HG03139 (cell line): ENCODE results near the gene SLC6A19.
"Not testable (repeated sequence)": the region's sequence is repeated elsewhere in the genome, so short reads cannot be mapped to it uniquely, and the experiment has no call there.

Experiments
- ATAC-seq: cut with Tn5 transposase; IDR thresholded peaks from one replicate; pipeline ENCODE4 v1.9.1; 2021; ENCODE audit not compliant: unreplicated experiment

The SLC6A19 gene

DNA sequence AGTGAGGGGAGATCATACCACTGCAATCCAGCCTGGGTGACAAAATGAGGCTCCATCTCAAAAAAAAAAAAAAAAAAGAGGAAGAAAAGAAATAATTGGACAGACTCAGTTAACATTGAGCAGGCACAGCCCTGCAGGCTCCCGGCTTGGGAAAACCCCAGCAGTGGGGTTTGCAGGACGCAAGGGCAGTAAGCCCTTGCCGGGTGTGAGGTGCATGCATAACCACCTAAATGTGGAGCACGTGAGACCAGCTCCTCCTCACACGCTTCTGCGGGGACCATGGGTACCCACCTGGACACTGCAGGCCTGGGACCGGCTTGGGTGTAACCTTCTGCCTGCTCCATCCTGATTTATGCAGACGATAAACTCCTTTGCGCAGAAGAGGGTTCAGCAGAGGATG lies 19.0 kb downstream of the SLC6A19 start:
- ATAC-seq = no peak

DNA sequence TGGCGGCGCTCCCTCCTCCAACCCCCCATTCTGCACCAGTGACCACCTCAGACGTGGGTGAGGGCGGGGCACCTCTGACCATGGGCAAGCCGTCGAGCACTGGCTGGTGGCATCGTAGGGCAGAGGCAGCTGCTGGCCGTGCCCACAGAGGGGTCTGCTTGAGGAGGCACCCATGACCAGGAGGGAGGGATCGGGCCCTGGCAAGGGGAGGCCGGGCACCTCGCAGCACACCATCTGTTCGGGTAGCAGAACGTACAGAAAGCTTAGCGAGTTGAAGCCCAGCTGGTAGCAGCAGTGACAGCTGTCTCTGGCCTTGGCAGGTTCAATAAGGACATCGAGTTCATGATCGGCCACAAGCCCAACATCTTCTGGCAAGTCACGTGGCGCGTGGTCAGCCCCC lies 19.4 kb downstream of the SLC6A19 start:
- no peak for ATAC-seq

DNA sequence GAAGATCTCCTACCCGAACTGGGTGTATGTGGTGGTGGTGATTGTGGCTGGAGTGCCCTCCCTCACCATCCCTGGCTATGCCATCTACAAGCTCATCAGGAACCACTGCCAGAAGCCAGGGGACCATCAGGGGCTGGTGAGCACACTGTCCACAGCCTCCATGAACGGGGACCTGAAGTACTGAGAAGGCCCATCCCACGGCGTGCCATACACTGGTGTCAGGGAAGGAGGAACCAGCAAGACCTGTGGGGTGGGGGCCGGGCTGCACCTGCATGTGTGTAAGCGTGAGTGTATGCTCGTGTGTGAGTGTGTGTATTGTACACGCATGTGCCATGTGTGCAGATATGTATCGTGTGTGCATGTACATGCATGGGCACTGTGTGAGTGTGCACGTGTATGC lies 20.3 kb downstream of the SLC6A19 start:
- ATAC-seq = no peak

DNA sequence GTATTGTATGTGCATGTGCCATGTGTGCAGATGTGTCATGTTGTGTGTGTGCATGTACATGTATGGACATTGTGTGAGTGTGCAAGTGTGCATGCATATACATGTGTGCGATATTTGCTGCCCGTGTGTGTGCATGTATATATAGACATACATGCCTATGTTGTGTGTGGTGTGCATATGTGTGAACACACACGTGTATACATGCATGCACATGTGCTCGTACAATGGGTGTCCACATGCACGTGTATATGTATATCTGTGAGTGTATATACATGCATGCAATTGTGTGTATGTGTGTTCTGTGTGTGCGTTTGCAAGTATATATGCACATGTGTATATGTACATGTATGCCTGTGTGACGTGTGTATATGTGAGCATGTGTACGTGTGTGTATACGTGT lies 20.8 kb downstream of the SLC6A19 start:
- ATAC-seq = no peak

DNA sequence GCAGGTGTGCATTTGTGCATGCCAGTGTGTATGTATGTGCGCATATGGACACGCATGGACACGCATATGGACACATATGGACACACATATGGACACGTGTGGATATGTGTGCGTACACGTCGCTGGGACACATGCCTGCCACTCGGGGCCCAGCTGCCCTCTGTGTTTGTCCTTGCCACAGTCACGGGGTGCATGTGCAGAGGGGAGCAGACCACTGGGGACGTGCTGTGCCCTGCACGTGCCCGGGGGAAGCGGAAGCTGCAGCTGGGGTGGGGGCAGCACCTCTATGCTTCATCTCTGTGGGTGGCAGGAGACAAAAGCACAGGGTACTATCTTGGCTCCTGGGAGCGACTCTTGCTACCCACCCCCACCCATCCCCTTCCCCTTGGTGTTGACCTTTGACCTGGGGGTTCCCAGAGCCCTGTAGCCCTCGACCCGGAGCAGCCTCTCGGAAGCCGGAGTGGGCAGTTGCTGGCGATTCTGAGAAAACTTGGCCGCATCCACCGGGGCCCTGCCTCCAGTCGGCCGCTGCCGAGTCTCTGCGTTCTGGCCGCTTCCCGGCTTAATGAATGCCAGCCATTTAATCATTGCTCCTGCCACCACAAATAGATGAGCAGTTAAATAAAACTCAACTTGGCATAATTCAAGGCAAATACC lies 21.4 kb downstream of the SLC6A19 start:
- ATAC-seq = no peak

DNA sequence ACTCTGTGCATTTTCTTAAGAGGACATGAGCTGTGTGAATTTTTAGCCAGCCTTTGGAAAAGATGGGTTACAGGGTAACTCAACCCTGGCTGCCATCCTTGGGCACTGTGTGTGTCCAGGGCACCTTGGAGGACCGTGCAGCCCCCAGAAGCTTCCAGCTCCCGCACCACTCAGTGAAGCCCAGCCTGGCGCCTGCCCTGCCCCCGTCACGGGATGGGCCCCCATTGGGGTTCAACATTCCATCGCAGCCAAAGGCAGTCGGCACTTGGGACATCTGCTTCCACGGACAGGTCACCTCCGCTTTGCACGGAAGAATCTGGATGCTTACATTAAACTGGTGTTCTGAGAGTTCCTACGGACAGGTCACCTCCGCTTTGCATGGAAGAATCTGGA lies 21.9 kb downstream of the SLC6A19 start:
- no peak for ATAC-seq

DNA sequence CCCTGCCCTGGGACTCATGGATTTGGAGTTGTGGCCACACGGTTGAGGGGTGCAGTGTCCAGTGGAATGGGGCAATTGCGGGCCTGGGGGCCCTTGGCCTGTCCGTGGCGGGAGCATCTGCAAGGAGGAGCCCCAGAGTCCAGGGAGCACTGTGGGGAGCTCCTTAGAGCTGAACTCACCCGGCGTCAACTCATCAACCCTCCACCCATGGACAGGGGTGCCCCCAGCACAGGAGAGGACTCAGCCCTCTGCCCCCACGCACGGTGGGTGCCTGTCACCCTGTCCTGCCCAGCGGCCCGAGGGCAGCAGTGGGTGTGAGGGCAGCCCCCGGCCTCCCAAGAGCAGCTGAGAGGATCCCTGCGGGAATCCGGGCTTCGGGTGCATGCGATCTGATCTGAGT lies 23.2 kb downstream of the SLC6A19 start:
- ATAC-seq = no peak

DNA sequence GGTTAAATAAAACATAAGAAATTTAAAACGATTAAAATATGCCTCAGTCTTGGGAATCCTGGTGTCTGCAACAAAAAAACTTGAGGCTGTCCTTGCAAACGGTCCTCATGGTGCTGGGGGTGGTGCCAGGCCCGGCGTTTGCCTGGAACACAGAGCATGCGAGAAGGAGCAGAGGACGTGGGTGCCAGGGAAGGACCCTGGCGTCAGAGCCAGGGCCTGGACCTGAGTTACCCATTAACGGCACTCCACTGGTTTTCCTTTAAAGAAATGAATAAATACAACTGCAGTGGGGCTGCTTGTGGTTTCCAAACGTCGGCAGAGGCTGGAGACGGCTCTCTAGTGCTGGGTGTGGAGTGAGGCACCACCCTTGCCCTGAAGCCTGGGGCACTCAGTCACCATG lies 23.7 kb downstream of the SLC6A19 start, which contains the start of gene SLC6A18:
SLC6A18 (plus strand) TSS at position 301 of the 400 bp plus-strand sequence; CDS start at position 398, 97 bp downstream.
- ATAC-seq = no peak

DNA sequence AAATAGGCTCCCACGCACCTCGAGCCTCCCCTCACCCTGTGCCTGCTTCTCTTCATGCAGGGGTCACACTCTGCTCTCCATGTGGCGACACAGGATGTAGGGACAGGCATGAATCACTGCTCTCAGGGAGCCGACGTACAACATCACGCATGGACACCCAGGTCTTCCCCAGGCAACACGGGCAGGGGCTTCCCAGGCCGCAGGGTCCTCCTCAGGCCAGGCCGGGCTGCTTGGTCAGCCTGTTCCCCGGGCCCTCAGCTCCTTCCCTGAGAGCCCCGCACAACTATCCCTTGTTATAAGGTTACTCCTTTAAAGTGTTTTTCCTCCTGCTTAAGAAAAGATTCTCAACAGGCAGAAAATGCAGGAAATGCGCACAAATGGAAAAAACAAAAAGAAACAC lies 24.8 kb downstream of the SLC6A19 start:
- ATAC-seq = no peak

DNA sequence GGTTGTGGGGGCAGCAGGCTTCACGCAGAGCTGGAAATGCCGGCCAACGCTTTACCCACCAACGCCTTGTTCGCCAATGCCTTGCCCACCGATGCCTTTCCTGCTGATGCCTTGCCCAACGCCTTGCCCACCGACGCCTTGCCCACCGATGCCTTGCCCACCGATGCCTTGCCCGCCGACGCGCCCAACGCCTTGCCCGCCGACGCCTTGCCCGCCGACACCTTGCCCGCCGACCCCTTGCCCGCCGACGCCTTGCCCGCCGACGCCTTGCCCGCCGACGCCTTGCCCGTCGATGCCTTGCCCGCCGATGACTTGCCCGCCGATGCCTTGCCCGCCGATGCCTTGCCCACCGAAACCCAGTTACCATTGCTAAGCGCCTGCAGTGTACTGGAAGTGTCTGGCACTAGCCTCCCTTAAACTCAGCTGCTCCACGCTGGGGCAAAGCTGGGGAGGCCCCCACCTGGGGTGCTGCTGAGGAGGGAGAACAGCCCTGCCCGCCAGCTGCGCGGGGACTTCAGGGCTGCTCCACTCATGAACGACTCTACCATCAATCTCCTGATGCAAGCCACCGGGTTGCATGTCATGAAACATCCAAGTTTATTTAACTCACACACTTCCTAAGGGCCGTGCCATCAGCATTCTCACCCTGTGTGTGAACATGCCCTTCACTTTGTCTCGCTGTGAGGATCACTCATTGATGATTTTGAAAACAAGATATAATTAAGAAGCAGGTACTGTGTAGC lies 25.6 kb downstream of the SLC6A19 start:
- ATAC-seq = no peak

DNA sequence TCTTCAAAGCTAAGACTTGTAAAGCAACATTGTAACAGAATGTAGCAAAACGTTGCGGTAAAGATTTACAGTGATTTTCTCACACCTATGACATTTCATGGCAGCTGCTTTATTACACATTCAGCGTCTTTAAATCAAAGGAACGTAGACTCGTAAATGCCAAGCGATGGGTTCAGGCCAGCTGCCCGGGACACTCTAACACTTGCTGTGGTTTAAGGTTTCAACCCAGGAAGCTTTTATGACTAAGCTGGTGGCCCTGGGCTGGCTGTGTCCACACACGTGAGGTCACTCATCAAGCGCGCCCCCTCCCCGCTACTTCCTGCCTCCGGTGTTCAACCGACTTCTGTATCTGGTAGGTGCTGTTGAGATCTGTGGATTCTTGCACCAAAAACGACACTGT lies 26.3 kb downstream of the SLC6A19 start:
- no peak for ATAC-seq

DNA sequence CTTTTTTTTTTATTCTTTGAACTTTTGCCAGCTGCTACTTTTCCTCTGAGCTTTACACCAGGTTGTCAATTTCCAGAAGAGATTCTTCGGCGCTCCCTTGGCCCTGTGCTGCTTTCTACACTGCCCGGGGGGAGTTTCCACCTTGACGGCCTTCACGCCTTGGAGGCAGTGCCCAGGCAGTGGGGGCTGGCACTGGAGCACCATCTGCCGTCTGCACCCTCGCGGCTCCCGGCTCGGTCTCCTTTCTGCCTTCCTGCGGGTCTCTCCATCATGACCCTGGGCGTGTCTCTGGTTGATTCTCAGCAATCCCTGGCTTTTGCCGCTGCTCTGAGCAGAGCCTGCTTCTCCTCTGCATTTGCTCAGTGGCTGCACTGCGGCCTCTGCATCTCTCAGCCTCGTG lies 26.7 kb downstream of the SLC6A19 start:
- ATAC-seq = no peak

DNA sequence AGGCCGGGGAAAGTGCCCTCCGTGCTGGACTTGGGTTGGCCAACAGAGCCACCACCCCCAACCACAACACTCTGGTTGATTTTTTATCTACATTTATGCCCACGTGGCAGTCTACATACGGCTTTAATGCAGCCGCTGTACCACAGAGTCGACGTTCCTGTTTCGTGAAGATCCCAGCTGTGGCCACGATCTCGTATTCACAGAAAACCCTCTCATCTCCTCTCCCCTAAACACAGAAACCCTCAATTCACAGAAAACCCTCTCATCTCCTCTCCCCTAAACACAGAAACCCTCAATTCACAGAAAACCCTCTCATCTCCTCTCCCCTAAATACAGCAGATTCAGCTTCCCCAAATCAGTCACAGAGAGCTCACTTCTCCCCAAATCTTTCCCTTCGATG lies 27.6 kb downstream of the SLC6A19 start:
- ATAC-seq = not testable (repeated sequence)

DNA sequence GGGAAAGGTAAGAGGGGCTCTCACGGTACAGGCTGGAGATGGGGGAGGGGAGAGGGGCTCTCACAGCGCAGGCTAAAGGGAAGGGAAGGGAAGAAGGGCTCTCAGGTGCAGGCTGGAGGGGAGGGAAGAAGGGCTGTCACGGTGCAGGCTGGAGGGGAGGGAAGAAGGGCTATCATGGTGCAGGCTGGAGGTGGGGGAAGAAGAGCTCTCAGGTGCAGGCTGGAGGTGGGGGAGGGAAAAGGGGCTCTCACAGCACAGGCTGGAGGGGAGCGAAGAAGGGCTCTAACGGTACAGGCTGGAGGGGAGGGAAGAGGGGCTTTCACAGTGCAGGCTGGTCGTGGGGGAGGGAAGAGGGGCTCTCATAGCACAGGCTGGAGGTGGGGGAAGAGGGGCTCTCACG lies 28.4 kb downstream of the SLC6A19 start:
- no peak for ATAC-seq

DNA sequence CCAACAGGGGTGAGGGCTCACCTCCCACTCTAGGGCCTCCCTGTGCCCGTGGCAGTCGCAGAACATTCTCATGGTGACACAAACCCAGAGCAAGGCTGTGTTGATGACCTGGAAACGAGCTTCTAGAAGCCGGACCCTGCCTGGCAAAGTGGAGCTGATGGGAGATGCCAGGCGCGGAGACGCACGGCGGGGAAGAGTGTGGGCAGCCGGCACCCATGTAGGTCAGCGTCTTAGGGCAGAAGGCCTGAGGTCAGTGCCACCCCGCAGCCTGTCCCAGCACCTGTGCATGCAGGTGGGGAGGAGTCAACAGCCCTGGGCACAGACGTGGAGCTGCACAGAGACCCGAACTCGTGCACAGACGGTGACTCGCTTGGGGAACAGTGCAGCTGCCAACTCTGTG lies 29.2 kb downstream of the SLC6A19 start:
- no peak for ATAC-seq

DNA sequence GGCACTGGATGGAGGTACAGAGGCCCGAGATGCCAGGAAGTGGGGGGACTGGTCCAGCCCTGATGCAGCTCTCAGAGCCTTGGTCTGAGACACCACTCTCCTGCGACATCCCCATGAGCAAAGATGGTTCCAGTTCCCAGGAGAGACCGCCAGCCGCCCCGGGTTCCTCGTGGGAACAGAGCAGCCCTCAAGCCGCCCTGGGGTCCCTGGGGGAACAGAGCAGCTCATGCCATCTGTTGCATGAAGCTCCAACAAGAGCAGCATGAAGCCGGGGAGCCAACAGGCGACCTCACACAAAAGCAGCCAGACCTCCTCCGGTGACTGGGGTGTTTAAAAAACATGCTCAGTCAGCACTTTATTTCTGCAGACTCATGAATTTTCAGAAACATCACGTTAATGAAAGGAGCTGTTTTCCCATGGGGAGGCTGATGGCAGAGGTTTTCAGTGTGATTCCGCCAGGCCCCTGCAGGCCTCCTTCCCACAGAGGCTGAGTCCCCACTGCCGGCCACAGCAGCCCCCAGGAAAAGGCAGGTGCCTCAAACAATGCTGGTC lies 30.0 kb downstream of the SLC6A19 start:
- ATAC-seq = no peak

DNA sequence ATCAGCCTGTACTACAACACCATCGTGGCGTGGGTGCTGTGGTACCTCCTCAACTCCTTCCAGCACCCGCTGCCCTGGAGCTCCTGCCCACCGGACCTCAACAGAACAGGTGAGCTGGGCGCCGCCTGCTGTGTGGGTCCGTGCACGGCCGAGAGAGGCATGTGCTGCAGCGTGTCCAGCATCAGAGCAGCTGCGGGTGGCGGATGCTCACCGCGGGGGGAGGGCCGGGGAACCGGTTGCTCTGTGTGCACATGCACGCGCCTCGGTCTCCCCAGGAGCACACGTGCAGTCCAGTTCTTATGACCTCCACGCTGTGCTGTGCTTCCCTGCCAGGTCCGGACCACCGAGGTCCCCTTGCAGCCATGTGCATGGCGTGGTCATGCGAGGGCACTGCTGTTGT lies 31.4 kb downstream of the SLC6A19 start:
- no peak for ATAC-seq

DNA sequence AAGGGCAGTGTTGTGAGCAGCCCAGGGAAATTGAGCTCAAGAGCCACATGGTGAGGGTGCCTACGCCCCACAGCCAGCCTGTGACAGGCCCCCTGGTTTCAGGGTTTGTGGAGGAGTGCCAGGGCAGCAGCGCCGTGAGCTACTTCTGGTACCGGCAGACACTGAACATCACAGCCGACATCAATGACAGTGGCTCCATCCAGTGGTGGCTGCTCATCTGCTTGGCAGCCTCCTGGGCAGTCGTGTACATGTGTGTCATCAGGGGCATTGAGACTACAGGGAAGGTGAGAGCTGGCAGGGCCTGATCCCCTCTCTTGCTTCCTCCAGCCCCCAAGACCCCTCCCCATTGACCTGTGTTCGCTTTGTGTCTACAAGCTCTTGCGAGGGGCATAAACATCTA lies 34.0 kb downstream of the SLC6A19 start:
- ATAC-seq = no peak

DNA sequence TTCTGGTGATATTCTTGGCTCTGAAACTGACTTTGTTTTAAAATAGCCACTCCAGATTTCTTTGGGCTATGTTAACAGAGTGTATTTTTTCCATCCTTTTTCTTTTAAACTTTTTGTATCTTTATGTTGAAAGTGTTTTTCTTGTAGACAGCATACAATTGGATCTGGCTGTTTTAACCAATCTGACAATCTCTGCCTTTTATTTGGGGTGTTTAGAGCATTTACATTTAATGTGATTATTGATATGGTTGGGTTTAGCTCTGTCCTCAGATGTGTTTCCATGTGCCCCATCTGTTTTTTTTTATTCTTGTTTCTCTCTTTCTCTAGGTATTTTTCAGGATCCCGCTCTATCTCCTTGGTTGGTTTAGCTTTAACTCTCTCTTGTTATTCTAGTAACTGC lies 34.4 kb downstream of the SLC6A19 start:
- ATAC-seq = no peak

DNA sequence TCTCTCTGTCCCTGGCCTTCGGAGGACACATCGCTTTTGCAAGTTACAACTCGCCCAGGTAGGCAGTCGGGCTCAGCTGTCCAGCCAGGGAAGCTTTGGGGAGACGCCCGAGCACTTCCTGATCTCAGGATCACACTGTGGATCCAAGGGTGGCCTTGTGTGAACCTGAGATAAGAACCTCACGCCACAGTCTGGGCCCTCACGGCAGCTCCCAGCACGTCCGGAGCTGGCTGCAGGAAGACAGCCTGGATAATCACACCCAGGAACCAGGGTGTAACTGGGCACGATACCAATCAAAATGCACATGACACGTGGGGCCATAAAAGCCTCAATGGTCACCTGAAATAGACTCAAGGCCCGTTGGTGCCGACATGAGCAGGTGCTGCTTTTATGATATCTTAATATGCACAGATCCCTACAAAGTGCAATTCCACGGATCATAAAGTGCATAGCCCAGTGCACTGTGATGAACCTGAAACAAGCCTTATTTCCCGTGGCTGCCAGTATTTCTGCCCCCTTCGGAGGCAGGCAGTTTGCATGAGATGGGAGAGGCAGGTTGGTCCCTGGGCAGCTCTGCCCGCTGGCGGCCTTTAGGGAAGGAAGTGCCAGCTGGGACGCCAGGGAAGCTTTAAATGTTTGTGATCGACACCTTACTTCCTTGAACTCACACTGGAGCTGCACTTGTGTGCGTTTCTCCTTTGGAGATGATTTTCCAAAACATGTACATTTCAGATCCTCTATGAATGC lies 38.3 kb downstream of the SLC6A19 start:
- ATAC-seq = no peak

DNA sequence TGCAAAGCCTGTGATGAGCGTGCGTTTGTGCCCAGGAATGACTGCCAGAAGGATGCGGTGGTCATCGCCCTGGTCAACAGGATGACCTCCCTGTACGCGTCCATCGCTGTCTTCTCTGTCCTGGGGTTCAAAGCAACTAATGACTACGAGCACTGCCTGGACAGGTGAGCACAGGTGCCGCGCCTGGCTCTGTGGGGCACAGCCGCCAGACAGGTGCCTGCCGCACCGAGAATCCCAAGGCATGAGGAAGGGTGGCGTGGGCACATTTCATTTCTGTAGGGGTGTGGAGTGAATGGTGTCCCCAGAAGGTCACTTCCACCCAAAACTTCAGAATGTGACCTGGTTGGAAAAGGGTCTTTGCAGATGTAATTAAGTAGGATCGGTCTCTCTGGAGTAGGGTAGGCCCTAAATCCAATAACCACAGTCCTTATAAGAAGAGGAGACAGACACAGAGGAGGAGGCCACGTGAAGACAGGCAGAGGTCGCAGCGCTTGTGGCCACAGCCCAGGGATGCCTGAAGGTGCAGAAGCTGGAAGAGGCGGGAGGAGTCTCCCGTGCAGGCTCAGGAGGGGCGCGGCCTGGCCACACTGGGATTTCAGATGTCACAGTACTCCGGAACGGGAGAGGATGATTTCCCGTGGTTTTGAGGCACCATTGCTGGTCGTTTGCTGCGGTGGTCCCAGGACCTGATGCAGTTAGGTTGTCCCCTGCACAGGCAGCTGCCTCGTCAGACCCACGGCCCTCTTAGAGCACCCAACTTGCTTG lies 39.3 kb downstream of the SLC6A19 start:
- no peak for ATAC-seq
